Endothelial cell of umbilical vein (primary cell): ENCODE results near the gene SELENOV.

Experiments used
- CTCF ChIP-seq, 2 donors: IDR thresholded peaks; 1 replicate in 1 of 2; 2 replicates in 1 of 2; pipeline ENCODE4 v1.5.1; 2011; ENCODE audit warnings: low read length in 2 of 2, mild to moderate bottlenecking in 2 of 2, moderate library complexity in 2 of 2, control low read depth in 1 of 2, inconsistent platforms in 1 of 2, low read depth in 1 of 2; ENCODE audit not compliant: insufficient read depth in 1 of 2; ENCODE audit errors: extremely low read depth in 1 of 2
- EZH2 ChIP-seq: IDR thresholded peaks from 2 replicates; pipeline ENCODE4 v1.6.1; 2012; ENCODE audit warnings: borderline replicate concordance, low read depth, mild to moderate bottlenecking, moderate library complexity, low read length, inconsistent platforms; ENCODE audit not compliant: severe bottlenecking
- FOS ChIP-seq: IDR thresholded peaks from 2 replicates; pipeline ENCODE4 v1.6.1; 2011; ENCODE audit warnings: mild to moderate bottlenecking, low read length, moderate library complexity, borderline replicate concordance; ENCODE audit not compliant: insufficient read depth
- GATA2 ChIP-seq: IDR thresholded peaks from 2 replicates; pipeline ENCODE4 v1.7.0; 2011; ENCODE audit warnings: low read depth, mild to moderate bottlenecking, moderate library complexity, mixed read lengths, low read length; ENCODE audit not compliant: insufficient read length, insufficient read depth
- JUN ChIP-seq: IDR thresholded peaks from 2 replicates; pipeline ENCODE4 v1.6.1; 2011; ENCODE audit warnings: borderline replicate concordance, low read depth; ENCODE audit not compliant: insufficient read length, insufficient read depth
- MAX ChIP-seq: IDR thresholded peaks from 2 replicates; pipeline ENCODE4 v1.6.1; 2011; ENCODE audit not compliant: insufficient read depth, insufficient read length
- MYC ChIP-seq: IDR thresholded peaks from one replicate; pipeline ENCODE4 v1.6.1; 2011; ENCODE audit warnings: mild to moderate bottlenecking, low read depth, low read length
- POLR2A ChIP-seq: IDR thresholded peaks from 2 replicates; pipeline ENCODE4 v1.6.1; 2012; ENCODE audit warnings: low read depth, mild to moderate bottlenecking, control low read depth, low read length
- POLR2AphosphoS5 ChIP-seq: IDR thresholded peaks from 2 replicates; pipeline ENCODE4 v1.6.1; 2012; ENCODE audit warnings: low read depth, mild to moderate bottlenecking, control low read depth, low read length, moderate library complexity; ENCODE audit not compliant: insufficient read depth

GRCh38 chr19:39469036-39469435 is 45.9 kb upstream of the SELENOV start:
- TF ChIP-seq POLR2AphosphoS5 (no peak), EZH2 (no peak), MYC (no peak), CTCF (IDR thresholded peaks at IDR 0.05; ENCODE audit: extremely low read depth in 1 of 2, insufficient read depth in 1 of 2, low read depth in 1 of 2, low read length in 2 of 2) (no peak), POLR2A (no peak), MAX (no peak), GATA2 (no peak), JUN (no peak), FOS (no peak)
